22Rv1 (cell line): ENCODE results near the gene CORO2B.

Experiments used
- H3K27ac ChIP-seq: fragments of 450-650 bp; 2 replicates; pipeline ENCODE4 v1.5.1; 2017
- CTCF ChIP-seq: fragments of 450-650 bp; IDR thresholded peaks from 2 replicates; pipeline ENCODE4 v1.5.1; 2017; ENCODE audit warnings: mild to moderate bottlenecking
- ZFX ChIP-seq: fragments of 450-650 bp; IDR thresholded peaks from 2 replicates; pipeline ENCODE4 v1.6.1; 2017; ENCODE audit warnings: antibody characterized with exemption, borderline replicate concordance

The CORO2B gene

GRCh38 chr15:68585574-68586273 lies 6.9 kb downstream of the CORO2B start:
- TF ChIP-seq CTCF = no peak
- TF ChIP-seq ZFX = no peak
- no peak overlapping the region for H3K27ac ChIP-seq

- TF ChIP-seq CTCF (no peak), ZFX (no peak)
- no peak overlapping the region for H3K27ac ChIP-seq
Measured at GRCh38 chr15:68586274-68586961, 7.6 kb downstream of the CORO2B start.

GRCh38 chr15:68587769-68588385 lies 9.1 kb downstream of the CORO2B start:
- TF ChIP-seq ZFX = no peak
- TF ChIP-seq CTCF = no peak
- H3K27ac ChIP-seq = no peak overlapping the region

GRCh38 chr15:68589053-68589452 lies 10.3 kb downstream of the CORO2B start:
- no peak for TF ChIP-seq ZFX
- TF ChIP-seq CTCF = no peak
- no peak overlapping the region for H3K27ac ChIP-seq

GRCh38 chr15:68589783-68590710 lies 11.3 kb downstream of the CORO2B start:
- H3K27ac ChIP-seq = no peak overlapping the region
- no peak for TF ChIP-seq ZFX

- TF ChIP-seq CTCF = no peak
- no peak for TF ChIP-seq ZFX
Measured at GRCh38 chr15:68590721-68591389, 12.1 kb downstream of the CORO2B start.

GRCh38 chr15:68592054-68592453 lies 13.3 kb downstream of the CORO2B start:
- TF ChIP-seq CTCF (no peak), ZFX (no peak)
- no peak overlapping the region for H3K27ac ChIP-seq

More at GRCh38 chr15:68590721-68591389, 12.1 kb downstream of the CORO2B start:
- H3K27ac ChIP-seq = no peak overlapping the region
